Placental pericyte (primary cell): ENCODE measurements around the gene CAPG. TPM values are rescaled to one million over a fixed set of nuclear protein-coding genes. Genes with fewer than 3 reads are reported as not detected.

Source experiments
- small RNA-seq: library from RNA; depleted of rRNA; stranded (forward); fragments of <200 nt; gene quantifications from one replicate; pipeline ENCODE3, GENCODE V24; 2012; ENCODE audit warnings: low replicate concordance
- total RNA-seq: library from RNA; depleted of rRNA; stranded (reverse); fragments of >200 nt; gene quantifications from 2 replicates; pipeline ENCODE4 v1.2.3, GENCODE V29; 2012

CAPG gene, protein sequence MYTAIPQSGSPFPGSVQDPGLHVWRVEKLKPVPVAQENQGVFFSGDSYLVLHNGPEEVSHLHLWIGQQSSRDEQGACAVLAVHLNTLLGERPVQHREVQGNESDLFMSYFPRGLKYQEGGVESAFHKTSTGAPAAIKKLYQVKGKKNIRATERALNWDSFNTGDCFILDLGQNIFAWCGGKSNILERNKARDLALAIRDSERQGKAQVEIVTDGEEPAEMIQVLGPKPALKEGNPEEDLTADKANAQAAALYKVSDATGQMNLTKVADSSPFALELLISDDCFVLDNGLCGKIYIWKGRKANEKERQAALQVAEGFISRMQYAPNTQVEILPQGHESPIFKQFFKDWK
- 40.5 and 55.7 TPM in 2 replicates for total RNA-seq

DNA sequence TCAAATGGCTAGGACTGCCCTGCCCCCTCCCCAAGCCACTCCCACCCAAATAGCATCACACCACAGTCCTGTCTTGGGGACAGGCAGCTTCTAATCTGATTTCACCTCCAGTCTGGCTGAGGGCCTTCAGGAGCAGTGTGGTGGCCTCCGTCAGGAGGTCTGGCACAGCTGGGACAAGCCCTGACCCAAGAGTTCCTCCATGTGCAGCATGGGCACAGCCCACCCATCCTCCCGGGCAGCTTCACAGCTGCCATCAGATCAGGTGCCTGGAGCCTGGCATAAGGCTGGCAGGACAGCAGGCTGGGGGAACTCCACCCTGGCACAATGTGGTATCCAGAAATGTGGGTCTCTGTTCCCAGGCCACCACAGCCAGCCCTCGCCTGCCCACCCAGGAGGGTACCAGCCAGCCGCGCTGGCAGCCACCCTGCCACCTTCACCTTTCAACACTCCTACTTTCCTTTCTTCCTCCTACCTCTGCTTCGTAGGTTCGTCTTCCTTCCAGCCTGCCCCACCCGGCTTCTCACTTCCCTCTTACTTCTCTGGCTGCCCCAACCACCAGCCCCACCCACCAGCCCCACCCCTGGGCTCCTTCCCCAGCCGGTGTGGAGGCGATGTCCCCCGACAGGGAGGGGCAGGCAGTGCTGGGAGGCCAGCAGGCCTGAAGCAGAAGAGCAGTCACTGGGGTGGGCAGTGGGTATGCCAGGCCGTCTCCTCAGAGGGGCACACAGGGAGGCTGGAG lies at the start of gene CAPG:
TSS of gene CAPG (minus strand) at position 522 of the 739 bp plus-strand sequence. CDS start 8,221 bp downstream, outside the sequence.

DNA sequence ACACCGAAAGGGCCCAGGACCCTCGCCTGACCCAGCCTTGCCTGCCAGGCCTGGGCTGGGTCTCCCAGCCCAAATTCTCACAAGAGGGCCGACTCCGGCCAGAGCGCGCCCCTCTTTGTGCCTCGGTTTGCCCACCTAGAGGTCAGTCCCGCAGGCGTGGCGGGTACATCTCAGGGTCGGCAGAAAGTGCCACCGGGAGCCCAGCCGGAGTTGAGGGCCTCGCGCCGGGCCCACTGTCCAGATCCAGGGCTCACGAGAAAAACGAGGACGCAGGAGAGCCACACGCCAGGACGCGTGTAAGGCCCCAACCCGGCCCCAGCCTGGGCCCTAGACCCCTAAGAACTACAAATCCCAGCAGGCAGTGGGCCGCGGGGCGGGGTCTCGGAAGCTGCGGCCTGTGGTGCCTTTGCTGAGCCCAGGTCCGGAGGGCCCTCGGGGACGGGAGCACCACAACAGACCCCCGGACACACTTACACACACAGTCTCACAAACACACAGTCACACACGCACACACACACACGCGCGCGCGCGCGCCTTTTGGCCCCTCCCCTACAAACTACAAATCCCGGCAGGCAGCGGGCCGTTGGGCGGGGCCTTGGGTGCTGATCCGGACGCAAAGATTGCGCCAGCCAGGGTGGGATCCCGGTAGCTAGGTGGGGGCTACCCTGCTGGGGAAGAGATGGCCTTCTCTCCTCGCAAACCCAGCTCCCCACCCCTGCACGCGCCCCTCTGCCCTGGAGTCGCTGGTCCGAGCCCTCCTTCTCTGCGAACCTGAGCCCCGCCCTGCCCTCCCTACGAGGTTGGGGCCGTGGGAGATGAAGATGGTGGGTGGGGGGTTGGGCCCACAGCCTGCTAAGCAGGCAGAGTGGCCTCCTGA lies 8.2 kb upstream of the CAPG start, which contains the start of gene SH2D6:
TSS of gene SH2D6 (plus strand) at position 583 of the 877 bp plus-strand sequence. CDS start 10,752 bp downstream, outside the sequence.

DNA sequence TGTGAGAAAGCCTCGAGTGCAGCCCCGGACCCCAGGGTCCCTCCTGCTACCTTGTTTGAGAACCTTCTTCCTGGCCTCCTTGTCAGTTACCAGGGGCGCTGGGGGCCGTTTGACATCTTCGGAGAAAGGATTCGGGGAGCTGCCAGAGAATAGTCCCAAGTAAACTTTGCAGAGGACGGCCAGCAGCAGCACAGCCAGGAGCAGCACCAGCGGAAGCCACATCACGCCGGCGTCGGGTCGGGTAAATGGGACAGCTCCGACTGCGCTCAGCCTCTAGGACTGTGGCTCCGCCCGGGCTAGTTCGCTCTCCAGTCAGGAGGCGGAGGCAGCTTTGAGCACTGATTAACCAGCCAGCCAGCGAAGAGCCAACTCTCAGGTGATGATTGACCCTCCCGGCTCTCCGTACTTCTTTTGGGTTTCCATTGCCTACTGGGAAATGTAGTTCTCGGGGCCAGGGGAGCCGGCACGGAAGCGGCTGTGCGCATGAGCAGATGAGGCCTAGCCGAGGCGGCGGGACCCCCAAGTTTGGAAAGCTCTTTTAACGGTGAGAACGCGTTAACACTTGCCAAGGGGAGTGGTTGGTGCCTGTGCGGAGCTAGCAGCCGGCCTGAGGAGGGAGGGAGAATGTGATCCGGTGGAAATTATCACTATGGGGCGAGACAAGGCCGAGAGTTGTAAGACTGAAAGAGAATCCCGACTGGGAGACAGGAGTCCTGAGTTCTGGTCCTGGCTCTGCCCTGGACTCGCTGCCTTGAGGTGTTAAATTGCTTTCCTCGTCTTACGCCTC lies 55.7 kb downstream of the CAPG start, which contains the start of the genes ELMOD3 and RETSAT:
TSS of gene ELMOD3 (plus strand) at position 484 of the 787 bp plus-strand sequence. CDS start 2,430 bp downstream, outside the sequence.
TSS of gene RETSAT (minus strand) at position 243 of the 787 bp plus-strand sequence. CDS start at position 222, 21 bp downstream.

Small RNAs within 50 kb of the gene (small RNA-seq; reads per million reads assigned to genes)
- gene AC062037.1 = not detected
- gene AC062037.2 = not detected
- gene RF00019 = not detected
- gene RN7SL113P = not detected
- gene RN7SL251P = not detected

Other genes with a start within 250 kb of the CAPG start
- gene TGOLN2, start 82.4 kb downstream of the CAPG start, total RNA-seq = 118 and 181 TPM in 2 replicates
- 50.3 and 51.6 TPM in 2 replicates for gene RETSAT, start 55.8 kb downstream of the CAPG start, total RNA-seq
- 11.6 and 19.9 TPM in 2 replicates for gene ELMOD3, start 55.6 kb downstream of the CAPG start, total RNA-seq
- gene SH2D6, start 8.3 kb upstream of the CAPG start, total RNA-seq = not detected in 2 replicates
- gene MAT2A, start 128.8 kb upstream of the CAPG start, total RNA-seq = 134 and 154 TPM in 2 replicates
- 54.9 and 56.6 TPM in 2 replicates for gene GGCX, start 151.1 kb upstream of the CAPG start, total RNA-seq
- 11.8 and 14.0 TPM in 2 replicates for gene VAMP8, start 167.2 kb upstream of the CAPG start, total RNA-seq
- 14.7 and 22.8 TPM in 2 replicates for gene VAMP5, start 174.1 kb upstream of the CAPG start, total RNA-seq
- 147 and 289 TPM in 2 replicates for gene RNF181, start 185.4 kb upstream of the CAPG start, total RNA-seq
- 14.6 and 17.7 TPM in 2 replicates for gene TMEM150A, start 192.3 kb upstream of the CAPG start, total RNA-seq
- 14.0 and 14.7 TPM in 2 replicates for gene C2orf68, start 201.7 kb upstream of the CAPG start, total RNA-seq
- gene USP39, start 205.8 kb upstream of the CAPG start, total RNA-seq = 46.8 and 49.1 TPM in 2 replicates